MG63 (cell line): ENCODE results near the gene KRT77. TPM values are rescaled to one million over a fixed set of nuclear protein-coding genes. Genes with fewer than 3 reads are reported as not detected.
"Not testable (repeated sequence)": the region's sequence is repeated elsewhere in the genome, so short reads cannot be mapped to it uniquely, and the experiment has no call there.

Source experiments
- DNase-seq: peaks from one replicate; pipeline ENCODE4 v3.0.0-alpha.2; 2020
- H3K27me3 ChIP-seq: fragments of 250-450 bp; sonication (Bioruptor Pico); 2 replicates; pipeline ENCODE4 v1.5.1; 2020; ENCODE audit warnings: mild to moderate bottlenecking, moderate library complexity
- H3K36me3 ChIP-seq: fragments of 250-450 bp; sonication (Bioruptor Pico); 2 replicates; pipeline ENCODE4 v1.5.1; 2020; ENCODE audit warnings: mild to moderate bottlenecking, moderate library complexity
- H3K4me3 ChIP-seq: fragments of 250-450 bp; sonication (Bioruptor Pico); 2 replicates; pipeline ENCODE4 v1.5.1; 2020; ENCODE audit warnings: mild to moderate bottlenecking, moderate library complexity
- H3K9me3 ChIP-seq: fragments of 250-450 bp; sonication (Bioruptor Pico); 2 replicates; pipeline ENCODE4 v1.5.1; 2020; ENCODE audit warnings: mild to moderate bottlenecking, moderate library complexity
- total RNA-seq: library from RNA; depleted of rRNA; stranded (reverse); fragments of >200 nt; shearing (Covaris generic); gene quantifications from 2 replicates; pipeline ENCODE4 v1.2.3, GENCODE V29; 2014; ENCODE audit warnings: low replicate concordance

The KRT77 gene
- total RNA-seq, 1 experiment from 2014 or later: not detected

- Histone ChIP-seq H3K9me3 (no peaks in the 10 kb centered on the region), H3K4me3 (no peak overlapping the region), H3K27me3 (peaks cover 13% of the 10 kb centered on the region; the same call in 1 of the 2 replicates), H3K36me3 (no peaks in the 10 kb centered on the region)
- no peak for DNase-seq
Observed at GRCh38 chr12:52730383-52730782, 27.1 kb upstream of the KRT77 start.

DNA sequence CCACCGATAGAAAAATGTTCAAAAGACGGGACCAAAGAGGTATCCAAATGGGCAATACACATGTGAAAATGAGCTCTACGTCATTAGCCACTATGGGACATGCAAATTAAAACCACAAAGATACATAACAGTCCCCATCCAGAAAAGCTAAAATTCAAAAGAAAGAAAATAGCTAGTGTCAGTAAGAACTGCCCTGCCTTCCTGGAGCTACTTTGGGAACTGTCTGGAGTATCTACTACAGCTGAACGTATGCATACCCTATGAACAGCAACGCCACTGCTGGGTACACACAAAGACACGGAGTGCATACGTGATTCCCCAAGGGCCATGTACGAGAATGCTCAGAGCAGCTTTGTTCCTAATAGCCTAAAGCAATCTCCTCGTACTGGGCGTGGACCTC, 25.8 kb upstream of the KRT77 start:
- DNase-seq: no peak
- Histone ChIP-seq H3K36me3 (no peaks in the 10 kb centered on the region), H3K27me3 (peaks cover 9% of the 10 kb centered on the region; the same call in 1 of the 2 replicates), H3K4me3 (no peak overlapping the region), H3K9me3 (no peaks in the 10 kb centered on the region)

GRCh38 chr12:52728374-52728773, 25.1 kb upstream of the KRT77 start:
- no peak for DNase-seq
- Histone ChIP-seq H3K9me3 (no peaks in the 10 kb centered on the region), H3K27me3 (peaks cover 9% of the 10 kb centered on the region; the same call in 1 of the 2 replicates), H3K36me3 (no peaks in the 10 kb centered on the region), H3K4me3 (no peak overlapping the region)

GRCh38 chr12:52727037-52727436, 23.7 kb upstream of the KRT77 start:
- Histone ChIP-seq H3K27me3 (peaks cover 9% of the 10 kb centered on the region; the same call in 1 of the 2 replicates), H3K36me3 (no peaks in the 10 kb centered on the region), H3K9me3 (no peaks in the 10 kb centered on the region), H3K4me3 (no peak overlapping the region)
- DNase-seq: no peak

GRCh38 chr12:52726451-52726850, 23.1 kb upstream of the KRT77 start:
- Histone ChIP-seq H3K27me3 (peaks cover 9% of the 10 kb centered on the region; the same call in 1 of the 2 replicates), H3K4me3 (no peak overlapping the region), H3K36me3 (no peaks in the 10 kb centered on the region), H3K9me3 (no peaks in the 10 kb centered on the region)
- DNase-seq: no peak

- peaks cover 5% of the 10 kb centered on the region; the same call in 1 of the 2 replicates for H3K27me3 ChIP-seq
- H3K36me3 ChIP-seq: no peaks in the 10 kb centered on the region
- no peaks in the 10 kb centered on the region for H3K9me3 ChIP-seq
- DNase-seq: no peak
- H3K4me3 ChIP-seq: no peak overlapping the region
Observed at GRCh38 chr12:52724384-52724783, 21.1 kb upstream of the KRT77 start.

GRCh38 chr12:52722680-52723079, 19.4 kb upstream of the KRT77 start:
- DNase-seq: no peak
- no peak overlapping the region for H3K4me3 ChIP-seq
- no peaks in the 10 kb centered on the region for H3K9me3 ChIP-seq
- H3K36me3 ChIP-seq: no peaks in the 10 kb centered on the region
- H3K27me3 ChIP-seq: no peaks in the 10 kb centered on the region

- Histone ChIP-seq H3K9me3 (no peaks in the 10 kb centered on the region), H3K36me3 (no peaks in the 10 kb centered on the region), H3K4me3 (no peak overlapping the region), H3K27me3 (no peaks in the 10 kb centered on the region)
- no peak for DNase-seq
Observed at GRCh38 chr12:52721838-52722470, 18.6 kb upstream of the KRT77 start.

DNA sequence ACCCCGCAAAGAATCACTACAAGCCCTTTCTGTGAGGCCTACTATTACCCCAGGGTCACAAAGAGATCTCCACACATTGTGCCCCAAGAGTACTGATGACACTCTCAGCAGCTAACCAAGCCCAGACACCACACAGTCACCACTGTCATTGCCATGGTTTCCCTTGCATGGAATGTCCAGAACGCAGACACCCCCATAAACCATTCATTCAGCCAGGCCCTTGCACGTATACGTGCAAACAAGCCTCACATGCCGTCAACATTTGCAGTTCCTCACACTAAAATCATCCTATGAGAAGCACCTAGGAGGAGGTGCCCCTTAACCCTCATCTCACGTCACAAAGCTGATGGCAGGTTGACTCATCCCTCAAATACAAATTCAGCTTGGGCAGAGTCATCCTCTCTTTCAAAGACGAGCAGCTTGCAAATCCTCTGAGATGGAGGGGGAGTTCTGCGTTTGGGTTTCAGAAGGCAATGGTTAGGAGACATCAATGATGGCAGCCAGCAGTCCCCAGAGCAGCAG, 17.1 kb upstream of the KRT77 start:
- peaks cover 2% of the 10 kb centered on the region; the same call in 1 of the 2 replicates for H3K27me3 ChIP-seq
- DNase-seq: no peak
- H3K9me3 ChIP-seq: no peaks in the 10 kb centered on the region
- no peaks in the 10 kb centered on the region for H3K36me3 ChIP-seq
- H3K4me3 ChIP-seq: no peak overlapping the region

DNA sequence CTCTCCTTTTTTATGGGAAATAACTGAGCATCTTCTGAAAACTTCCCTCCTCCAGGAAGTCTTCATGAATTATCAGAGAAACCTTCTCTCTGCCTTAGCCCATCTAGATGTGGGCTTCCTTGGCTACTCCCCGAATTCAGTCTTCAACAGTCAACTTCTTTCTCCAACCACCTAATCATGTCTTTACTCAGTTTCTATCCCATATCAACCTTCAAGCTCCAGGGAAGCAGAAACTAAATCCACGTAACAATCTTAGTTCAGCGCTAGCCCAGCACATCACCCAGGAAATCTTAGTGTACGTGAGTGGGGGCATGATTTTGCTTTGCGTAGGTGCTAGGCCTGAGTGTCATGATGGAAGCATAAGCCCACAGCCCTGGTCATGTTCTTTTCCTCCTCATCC, 12.7 kb upstream of the KRT77 start:
- H3K27me3 ChIP-seq: peaks cover 20% of the 10 kb centered on the region
- DNase-seq: no peak
- H3K9me3 ChIP-seq: no peaks in the 10 kb centered on the region
- no peak overlapping the region for H3K4me3 ChIP-seq
- no peaks in the 10 kb centered on the region for H3K36me3 ChIP-seq

DNA sequence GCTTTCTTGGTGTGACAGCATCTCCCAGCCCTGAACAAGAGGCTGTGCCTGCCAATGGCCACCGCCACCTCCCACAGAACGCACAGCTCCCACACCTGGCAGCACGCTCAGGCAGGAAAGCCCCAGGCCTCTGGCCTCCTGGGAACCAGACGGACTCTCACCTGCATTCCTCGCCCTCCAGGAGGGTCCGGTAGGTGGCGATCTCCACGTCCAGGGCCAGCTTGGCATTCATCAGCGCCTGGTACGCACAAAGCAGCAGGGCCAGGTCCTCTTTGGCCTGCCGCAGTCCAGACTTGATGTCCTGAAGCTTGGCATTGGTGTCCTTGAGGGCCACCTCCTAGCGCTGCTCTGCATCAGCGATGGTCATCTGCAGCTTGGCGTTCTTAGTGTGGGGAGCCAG, 12.1 kb upstream of the KRT77 start:
- DNase-seq: no peak

DNA sequence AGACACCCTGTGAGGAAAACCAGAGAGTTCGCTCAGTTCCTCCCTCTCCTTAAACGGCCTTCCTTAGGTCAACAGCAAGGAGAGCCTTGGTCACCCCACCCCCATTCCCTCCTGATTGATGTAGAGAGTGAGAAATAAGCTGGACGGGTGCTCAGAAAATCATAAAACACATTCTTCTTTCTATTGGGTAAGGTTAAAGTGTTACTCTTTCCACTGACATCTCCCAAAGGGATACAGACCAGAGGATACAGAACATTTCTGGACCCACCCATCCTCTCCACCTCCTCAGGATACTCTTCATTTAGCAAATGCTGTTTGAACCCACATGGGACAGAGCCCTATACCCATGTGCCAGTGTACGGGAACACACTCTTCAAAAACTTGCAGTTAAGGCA, 11.6 kb upstream of the KRT77 start:
- no peaks in the 10 kb centered on the region for H3K36me3 ChIP-seq
- no peaks in the 10 kb centered on the region for H3K9me3 ChIP-seq
- no peak overlapping the region for H3K4me3 ChIP-seq
- no peak for DNase-seq
- H3K27me3 ChIP-seq: peaks cover 20% of the 10 kb centered on the region

More for the DNA sequence above, 12.1 kb upstream of the KRT77 start:
- peaks cover 20% of the 10 kb centered on the region for H3K27me3 ChIP-seq
- H3K9me3 ChIP-seq: no peaks in the 10 kb centered on the region
- no peak overlapping the region for H3K4me3 ChIP-seq
- no peaks in the 10 kb centered on the region for H3K36me3 ChIP-seq

DNA sequence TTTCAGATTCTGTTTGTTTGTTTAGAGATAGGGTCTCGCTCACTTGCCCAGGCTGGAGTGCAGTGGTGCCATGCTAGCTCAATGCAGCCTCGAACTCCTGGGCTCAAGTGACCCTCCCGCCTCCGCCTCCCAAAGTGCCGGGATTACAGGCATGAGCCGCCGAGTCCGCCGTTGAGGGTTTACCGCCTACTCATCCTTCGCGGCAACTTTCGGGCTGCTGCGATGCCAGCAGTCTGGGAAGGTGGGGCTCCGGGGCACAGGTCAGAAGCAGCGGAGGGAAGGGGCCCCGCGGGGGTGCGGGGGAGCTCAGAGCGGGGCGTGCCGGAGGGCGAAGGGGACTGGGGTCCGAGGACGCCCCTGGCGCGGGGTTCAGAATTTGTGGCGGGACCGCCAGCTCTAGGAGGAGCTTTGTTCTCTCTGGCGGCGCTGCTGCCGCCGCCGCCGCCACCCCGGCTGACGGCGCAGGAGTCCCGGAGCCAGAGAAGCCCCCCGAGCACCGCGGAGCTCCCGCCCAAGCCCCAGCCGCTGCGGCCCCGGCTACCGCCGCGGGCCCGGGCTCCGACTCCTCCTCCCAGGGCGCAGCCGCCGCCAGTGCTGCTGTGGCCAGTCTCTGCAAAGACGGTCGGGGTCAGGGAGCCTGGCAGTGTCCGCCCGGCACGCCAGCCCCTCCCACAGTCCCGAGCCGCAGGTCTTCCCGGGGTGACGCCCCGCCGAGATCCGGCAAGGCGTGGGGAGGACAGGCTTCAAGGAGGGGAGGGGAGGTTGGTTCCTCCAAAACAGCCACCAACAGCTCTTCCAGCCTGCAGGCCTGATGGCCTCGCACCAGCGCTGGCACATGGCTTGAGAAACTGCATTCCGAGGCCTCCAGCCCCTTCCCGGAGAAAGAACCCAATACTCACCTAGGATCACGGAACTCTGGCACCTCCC, 10.9 kb upstream of the KRT77 start:
- peak overlapping the region; percentile 24; the same call in 1 of the 2 replicates for H3K4me3 ChIP-seq
- peak; percentile 36 for DNase-seq

GRCh38 chr12:52712122-52712521, 8.8 kb upstream of the KRT77 start:
- H3K4me3 ChIP-seq, H3K9me3 ChIP-seq, H3K36me3 ChIP-seq, DNase-seq: not testable (repeated sequence)
- peaks cover 20% of the 10 kb centered on the region for H3K27me3 ChIP-seq

More for the DNA sequence above, 10.9 kb upstream of the KRT77 start:
- no peaks in the 10 kb centered on the region for H3K9me3 ChIP-seq
- peaks cover 20% of the 10 kb centered on the region for H3K27me3 ChIP-seq
- H3K36me3 ChIP-seq: no peaks in the 10 kb centered on the region

DNA sequence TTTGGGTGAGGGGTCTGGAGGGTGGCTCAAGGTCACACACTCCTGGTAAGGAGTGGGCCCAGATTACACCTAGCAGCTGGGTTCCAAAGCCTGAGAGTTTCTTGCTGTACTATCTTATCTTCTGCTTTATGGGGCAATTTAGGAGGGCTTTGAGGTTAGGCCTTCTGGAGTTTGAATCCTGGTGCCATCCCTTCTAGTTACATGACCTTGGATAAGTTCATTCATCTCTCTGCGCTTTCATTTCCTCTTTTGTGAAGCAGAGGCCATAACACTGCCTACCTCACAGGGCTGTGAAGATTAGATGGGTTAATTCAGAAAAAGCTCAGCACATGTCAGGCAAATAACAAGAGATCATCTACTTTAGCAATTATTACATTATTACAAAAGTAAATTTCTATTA, 7.4 kb upstream of the KRT77 start:
- Histone ChIP-seq H3K36me3 (no peaks in the 10 kb centered on the region), H3K4me3 (no peak overlapping the region), H3K9me3 (no peaks in the 10 kb centered on the region), H3K27me3 (peaks cover 18% of the 10 kb centered on the region)
- DNase-seq: no peak

DNA sequence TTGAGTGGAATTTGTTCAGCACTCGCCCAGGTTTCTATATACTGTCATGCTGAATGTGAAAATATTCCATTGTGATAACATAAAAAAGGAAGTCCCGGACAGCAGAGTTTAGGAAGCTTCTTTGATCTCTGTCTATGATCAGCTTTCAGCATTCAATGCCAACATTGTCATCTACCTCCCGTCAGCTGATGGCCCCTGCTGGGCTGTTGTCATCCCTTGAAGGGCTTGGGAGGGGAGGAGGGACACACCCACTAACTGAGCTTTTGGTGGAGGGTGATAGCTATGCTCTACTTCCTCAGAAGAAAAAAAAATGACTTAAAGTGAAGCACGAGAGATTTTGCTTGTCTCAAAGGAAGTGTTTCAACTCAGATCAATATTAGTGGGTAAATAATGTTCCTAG, 4.7 kb upstream of the KRT77 start:
- Histone ChIP-seq H3K36me3 (no peaks in the 10 kb centered on the region), H3K4me3 (no peak overlapping the region), H3K27me3 (peaks cover 7% of the 10 kb centered on the region), H3K9me3 (no peaks in the 10 kb centered on the region)
- no peak for DNase-seq

DNA sequence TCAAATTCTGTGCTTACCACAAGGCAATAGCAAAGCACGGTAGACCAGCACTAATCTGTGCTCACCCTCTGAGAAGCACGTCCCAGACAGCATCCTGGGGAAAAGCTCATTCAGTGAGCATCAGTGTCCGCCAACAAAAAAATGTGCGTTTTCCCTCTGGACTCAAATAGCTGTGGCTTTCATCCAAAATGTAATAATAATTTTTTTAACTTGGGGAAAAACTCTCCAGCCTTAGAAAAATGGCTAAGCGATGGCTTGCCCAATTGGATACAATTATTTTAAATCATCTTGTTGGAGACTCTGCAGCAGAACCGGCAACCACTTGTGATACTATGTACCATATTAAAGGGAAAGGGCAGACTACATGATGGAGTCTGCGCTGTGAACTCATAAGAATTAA, 1.1 kb upstream of the KRT77 start:
- DNase-seq: no peak
- peaks cover 7% of the 10 kb centered on the region for H3K27me3 ChIP-seq

More for the DNA sequence above, 1.1 kb upstream of the KRT77 start:
- Histone ChIP-seq H3K9me3 (no peaks in the 10 kb centered on the region), H3K4me3 (no peak overlapping the region), H3K36me3 (no peaks in the 10 kb centered on the region)
